K562 (cell line): ENCODE data around the gene VSIG10. TPM values are rescaled to one million over a fixed set of nuclear protein-coding genes. Genes with fewer than 3 reads are reported as not detected.

Source experiments
- ATAC-seq: fragments of 200-7000 bp; cut with Tn5 transposase; 3 replicates; pipeline ENCODE4 v1.9.1; 2020; ENCODE audit warnings: moderate library complexity
- BruUV-seq: library from RNA; stranded (reverse); fragments of 400-500 nt; replicated peaks from 2 replicates; lab custom pipeline; 2021; lab: Mats Ljungman, UMichigan
- CTCF ChIA-PET: fragments of 300-600 bp; formaldehyde crosslinking; extraction: SDS; loops from one replicate; lab custom pipeline; 2021; ENCODE audit warnings: low intra/inter-chr PET ratio; lab: Yijun Ruan, JAX
- POLR2A ChIA-PET: fragments of 300-600, 350-650 bp; sonication (Branson Sonifier 250); formaldehyde crosslinking; extraction: SDS; loops from one replicate; lab custom pipeline; 2021; ENCODE audit warnings: antibody characterized with exemption, inconsistent platforms; lab: Yijun Ruan, JAX
- DNase-seq, 4 experiments: peaks; one replicate each; pipeline versions ENCODE4 v3.0.0 to v3.0.0-alpha.2; 2011 to 2018; ENCODE audit warnings: low spot score in 3 of 4, mixed read lengths in 3 of 4; ENCODE audit errors: extremely low read depth in 1 of 4
- FAIRE-seq: peaks from 2 replicates; lab custom pipeline; 2011; peaks lifted over from hg19 to GRCh38; lab: Jason Lieb, UNC
- H2AFZ ChIP-seq: 2 replicates; pipeline ENCODE4 v1.6.0; 2011; ENCODE audit warnings: low read depth, low read length, control low read depth, inconsistent platforms
- H3K27ac ChIP-seq: fragments of 200-600 bp; 3 replicates; pipeline ENCODE4 v1.8.0; 2011; ENCODE audit warnings: low read depth, mild to moderate bottlenecking, control low read depth, inconsistent platforms, low read length, moderate library complexity, mixed read lengths; ENCODE audit errors: extremely low read depth
- H3K27me3 ChIP-seq, 2 experiments: fragments of 300-600 bp in 1 of 2; 2 replicates in 1 of 2; 3 replicates in 1 of 2; pipeline versions ENCODE4 v1.6.0 to v1.8.0; 2011; ENCODE audit warnings: inconsistent platforms in 2 of 2, low read length in 2 of 2, mild to moderate bottlenecking in 1 of 2, mixed read lengths in 1 of 2, moderate library complexity in 1 of 2; ENCODE audit not compliant: control insufficient read depth in 2 of 2, insufficient read depth in 2 of 2
- H3K36me3 ChIP-seq: fragments of 300-600 bp; 3 replicates; pipeline ENCODE4 v1.8.0; 2011; ENCODE audit warnings: mild to moderate bottlenecking, low read length, inconsistent platforms; ENCODE audit not compliant: control insufficient read depth, insufficient read depth
- H3K4me1 ChIP-seq, 2 experiments: fragments of 200-600 bp in 1 of 2; replicated peaks in 1 of 2; 2 replicates in 1 of 2; 3 replicates in 1 of 2; pipeline versions ENCODE4 v1.5.1 to v1.8.0; 2011; ENCODE audit warnings: inconsistent platforms in 2 of 2, low read length in 2 of 2, mild to moderate bottlenecking in 1 of 2, mixed read lengths in 1 of 2, moderate library complexity in 1 of 2; ENCODE audit not compliant: control insufficient read depth in 2 of 2, insufficient read depth in 2 of 2
- H3K4me2 ChIP-seq: 2 replicates; pipeline ENCODE4 v1.6.1; 2011; ENCODE audit warnings: low read length, control low read depth, inconsistent platforms, mixed read lengths; ENCODE audit not compliant: insufficient read depth
- H3K4me3 ChIP-seq: fragments of 200-600 bp; sonication (generic), shearing (Covaris generic); 2 replicates; pipeline ENCODE4 v1.5.1; 2016; ENCODE audit warnings: control low read depth, inconsistent platforms
- H3K79me2 ChIP-seq: fragments of 200-600 bp; 3 replicates; pipeline ENCODE4 v1.8.0; 2011; ENCODE audit warnings: low read length, inconsistent platforms; ENCODE audit not compliant: control insufficient read depth, insufficient read depth
- H3K9ac ChIP-seq, 2 experiments: 2 replicates each; pipeline versions ENCODE4 v1.6.0 to v1.6.1; 2011; ENCODE audit warnings: low read depth in 2 of 2, low read length in 2 of 2, control low read depth in 1 of 2, inconsistent platforms in 1 of 2, mild to moderate bottlenecking in 1 of 2, mixed read lengths in 1 of 2; ENCODE audit not compliant: insufficient read depth in 1 of 2
- H3K9me1 ChIP-seq: one replicate; pipeline ENCODE4 v1.6.0; 2011; ENCODE audit warnings: inconsistent platforms, mild to moderate bottlenecking, low read length, moderate library complexity; ENCODE audit not compliant: control insufficient read depth, insufficient read depth
- H3K9me3 ChIP-seq: replicated peaks from 2 replicates; pipeline ENCODE4 v1.5.1; 2011; ENCODE audit warnings: low read depth, low read length, inconsistent platforms; ENCODE audit not compliant: control insufficient read depth, insufficient read depth
- H4K20me1 ChIP-seq: replicated peaks from 2 replicates; pipeline ENCODE4 v1.6.1; 2011; ENCODE audit warnings: low read length, inconsistent platforms, mixed read lengths; ENCODE audit not compliant: control insufficient read depth, insufficient read depth
- ARID3A ChIP-seq: IDR thresholded peaks from 2 replicates; pipeline ENCODE4 v1.6.1; 2012; ENCODE audit warnings: low read depth, low read length, improper control_type of control experiment, borderline replicate concordance
- SMAD3 ChIP-seq: fragments of 450-650 bp; formaldehyde crosslinking; conservative IDR thresholded peaks from 2 replicates; pipeline ENCODE4 v1.4.0; 2020; ENCODE audit warnings: mild to moderate bottlenecking
- TFE3 ChIP-seq: fragments of 450-650 bp; formaldehyde crosslinking; IDR thresholded peaks from 2 replicates; pipeline ENCODE4 v1.4.0; 2020; ENCODE audit warnings: mild to moderate bottlenecking, mixed read lengths
- ZKSCAN1 ChIP-seq: fragments of 150-350 bp; IDR thresholded peaks from 2 replicates; pipeline ENCODE4 v1.6.1; 2016; ENCODE audit warnings: low read depth, low read length
- ZNF431 ChIP-seq: sonication (generic); formaldehyde crosslinking; IDR thresholded peaks from 2 replicates; pipeline ENCODE4 v1.8.0; 2022; ENCODE audit warnings: mild to moderate bottlenecking, missing genetic modification reagents
- ZNF589 ChIP-seq: fragments of 200-800 bp; sonication (Bioruptor generic); IDR thresholded peaks from 2 replicates; pipeline ENCODE4 v1.6.1; 2016; ENCODE audit warnings: low read depth, missing genetic modification characterization, missing compliant biosample characterization
- ZNF695 ChIP-seq: fragments of 450-650 bp; formaldehyde crosslinking; IDR thresholded peaks from 2 replicates; pipeline ENCODE4 v1.4.0; 2020; ENCODE audit warnings: mild to moderate bottlenecking, moderate library complexity
- WGBS: fragments of 100-300 bp; shearing (Covaris generic); methylation state at CpG from one replicate; pipeline ENCODE4 v1.1.6; 2016; ENCODE audit warnings: low coverage, mixed read lengths; ENCODE audit not compliant: insufficient coverage; ENCODE audit errors: missing lambda C conversion rate; 5-methylcytosine and 5-hydroxymethylcytosine counted together
- in situ Hi-C: fragments of 300-500 bp; cut with MboI; formaldehyde crosslinking; loops from 4 replicates; pipeline ENCODE4 v1.15.0; 2018; ENCODE audit warnings: inconsistent platforms, mixed read lengths
- intact Hi-C: fragments of 100-400 bp; cut with micrococcal nuclease; formaldehyde crosslinking; loops from 2 replicates; pipeline ENCODE4 v1.14.2; 2022
- polyA plus RNA-seq, 8 experiments: library from polyadenylated mRNA; depleted of rRNA in 4 of 8; stranded (reverse) in 5 of 8; unstranded in 3 of 8; fragments of >200 nt; fragmentation: Nextera tagmentation in 2 of 8; fragmentation: Illumina TruSeq in 1 of 8; extraction: Ambion mirVana in 2 of 8; extraction: Trizol in 1 of 8; gene quantifications; 2 replicates each; pipeline versions ENCODE4 v1.2.1 to v1.2.3, GENCODE V29; 2011 to 2014; ENCODE audit warnings: inconsistent platforms in 1 of 8, missing spikeins in 1 of 8
- total RNA-seq, 7 experiments: library from RNA; depleted of rRNA in 6 of 7; stranded (reverse); fragments of >200 nt in 6 of 7; fragmentation: Illumina TruSeq in 2 of 7; extraction: Trizol in 2 of 7; gene quantifications; 2 replicates each; pipeline versions ENCODE4 v1.2.1 to v1.2.3, GENCODE V29; 2011 to 2021; ENCODE audit warnings: low replicate concordance in 1 of 7

VSIG10 gene
- total and polyA plus RNA-seq, 9 of the 15 experiments (the other 6 are each of a cell fraction or from before 2014, with no cell fraction given) = 4.1 to 8.8 (median 4.7) TPM

- no peaks in the 10 kb centered on the region for H4K20me1 ChIP-seq
- whole genome bisulfite sequencing = 3% methylated on average over 5 of the region's 5 CpGs
- intact Hi-C loops = loop anchor here (5.0 kb wide), 1 partner anchor 40 kb away; the partner anchor contains the start of gene WSB2
- H3K27ac ChIP-seq = no peak overlapping the region
- ChIA-PET POLR2A (no interaction called here), CTCF (no interaction called here)
- TF ChIP-seq ZKSCAN1 (peak; percentile 91), ZNF589 (CRISPR knock-in tag) (no peak)
- no peak overlapping the region for H3K9ac ChIP-seq
- no TSS peak for BruUV-seq
- DNase-seq (no peak), ATAC-seq (no peak), FAIRE-seq (no peak)
- no peaks in the 10 kb centered on the region for H3K9me3 ChIP-seq
- in situ Hi-C loops = no loop called here
- H3K4me2 ChIP-seq = no peak overlapping the region
- H3K9me1 ChIP-seq = no peaks in the 10 kb centered on the region
- no peak overlapping the region; the same call in 1 of the 2 replicates for H2AFZ ChIP-seq
- peaks cover 0 to 15% of the 10 kb centered on the region in 2 experiments; a peak in 3 of 5 replicates for H3K4me1 ChIP-seq
- no peaks in the 10 kb centered on the region for H3K36me3 ChIP-seq
- peaks cover 26 to 45% of the 10 kb centered on the region in 2 experiments; a peak in 4 of 5 replicates for H3K27me3 ChIP-seq
- no peaks in the 10 kb centered on the region for H3K79me2 ChIP-seq
- no peak overlapping the region for H3K4me3 ChIP-seq
Observed at GRCh38 chr12:118102609-118103008, 1.2 kb downstream of the VSIG10 start.

GRCh38 chr12:118102070-118102469 lies 1.7 kb downstream of the VSIG10 start:
- Histone ChIP-seq H3K36me3 (no peaks in the 10 kb centered on the region), H3K9ac (no peak overlapping the region), H3K27ac (no peak overlapping the region), H3K4me1 (peaks cover 0 to 15% of the 10 kb centered on the region in 2 experiments; a peak in 3 of 5 replicates), H3K4me2 (no peak overlapping the region), H2AFZ (no peak overlapping the region), H3K27me3 (peaks cover 26 to 49% of the 10 kb centered on the region in 2 experiments; a peak in 4 of 5 replicates), H4K20me1 (no peaks in the 10 kb centered on the region), H3K9me1 (no peaks in the 10 kb centered on the region), H3K4me3 (no peak overlapping the region), H3K79me2 (no peaks in the 10 kb centered on the region), H3K9me3 (no peaks in the 10 kb centered on the region)
- ChIA-PET CTCF (no interaction called here), POLR2A (no interaction called here)
- no peak for TF ChIP-seq ZNF431 (CRISPR knock-in tag)
- no peak for TF ChIP-seq ARID3A
- no peak for TF ChIP-seq SMAD3 (CRISPR knock-in tag)
- TF ChIP-seq ZNF695 (CRISPR knock-in tag) = no peak
- TF ChIP-seq TFE3 = no peak
- intact Hi-C loops = loop anchor here (5.0 kb wide), 1 partner anchor 40 kb away; the partner anchor contains the start of gene WSB2
- WGBS = 9% methylated on average over 6 of the region's 6 CpGs
- in situ Hi-C loops = no loop called here
- BruUV-seq = no TSS peak
- no peak for FAIRE-seq
- DNase-seq = no peak
- ATAC-seq = no peak
